Colonic mucosa (tissue), 4 donors: ENCODE data around the gene SLC31A1. TPM values are rescaled to one million over a fixed set of nuclear protein-coding genes. Genes with fewer than 3 reads are reported as not detected.

ENCODE experiments used
- DNase-seq: peaks from one replicate; pipeline ENCODE4 v3.0.0-alpha.2; 2020
- H3K27ac ChIP-seq: fragments of 200-600 bp; one replicate; pipeline ENCODE4 v1.8.0; 2021
- H3K27me3 ChIP-seq: fragments of 200-600 bp; one replicate; pipeline ENCODE4 v1.8.0; 2021
- H3K36me3 ChIP-seq: fragments of 200-600 bp; one replicate; pipeline ENCODE4 v1.8.0; 2021
- H3K4me1 ChIP-seq: fragments of 200-600 bp; one replicate; pipeline ENCODE4 v1.8.0; 2021; ENCODE audit warnings: mild to moderate bottlenecking
- H3K4me3 ChIP-seq: fragments of 200-600 bp; one replicate; pipeline ENCODE4 v1.8.0; 2021
- H3K9ac ChIP-seq, 2 donors: one replicate each; pipeline ENCODE4 v1.7.0; 2013; ENCODE audit warnings: control low read depth in 2 of 2, low read depth in 2 of 2, low read length in 2 of 2
- H3K9me3 ChIP-seq: fragments of 200-600 bp; one replicate; pipeline ENCODE4 v1.8.0; 2021
- intact Hi-C: fragments of 100-400 bp; cut with DNase I; formaldehyde crosslinking; loops from one replicate; pipeline ENCODE4 v1.14.1; 2022
- total RNA-seq, 2 donors: library from RNA; stranded (reverse); fragmentation: NEBNext Ultra II Directional in 1 of 2; extraction: Animal tissue kit (Norgen Biotek cat#: 25700) in 1 of 2; gene quantifications; one replicate each; pipeline ENCODE4 v1.2.1, GENCODE V29; 2021
- TF ChIP-seq, protein P1 (sequence below): fragments of 200-600 bp; IDR thresholded peaks from one replicate; pipeline ENCODE4 v1.8.0; 2022; ENCODE audit warnings: antibody characterized with exemption, mild to moderate bottlenecking
- donor health status: healthy.
- donor health status: DM: no; HTN: no; CAD: no.
- donor health status: DM: no; HTN: no; CAD: no.

Gene SLC31A1
- total RNA-seq, 2 donors from 2014 or later = 51.1 to 57.1 TPM

DNA sequence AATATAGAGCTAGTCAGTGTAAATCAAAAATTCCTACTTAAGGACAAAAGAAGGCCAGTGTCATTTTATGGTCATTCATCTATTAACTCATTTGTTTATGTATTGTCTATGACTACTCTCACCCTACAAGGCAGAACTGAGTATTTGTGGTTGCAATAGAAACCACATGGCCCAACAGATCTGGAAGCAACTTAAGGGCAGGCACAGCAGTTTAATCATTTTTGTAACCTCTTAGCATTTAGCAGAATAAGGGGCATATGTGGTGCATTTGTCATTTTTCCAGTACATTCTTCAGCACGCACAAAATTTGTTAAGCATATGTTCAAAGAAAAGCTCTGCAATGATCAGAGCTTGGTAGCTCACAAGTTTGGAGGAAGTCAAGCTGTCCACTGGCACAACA is 1.4 kb upstream of the SLC31A1 start:
- H3K9ac ChIP-seq = peak overlapping the region in 1 of 2 donors; percentile 93
- H3K36me3 ChIP-seq = no peaks in the 10 kb centered on the region
- DNase-seq = no peak
- TF ChIP-seq, protein P1, sequence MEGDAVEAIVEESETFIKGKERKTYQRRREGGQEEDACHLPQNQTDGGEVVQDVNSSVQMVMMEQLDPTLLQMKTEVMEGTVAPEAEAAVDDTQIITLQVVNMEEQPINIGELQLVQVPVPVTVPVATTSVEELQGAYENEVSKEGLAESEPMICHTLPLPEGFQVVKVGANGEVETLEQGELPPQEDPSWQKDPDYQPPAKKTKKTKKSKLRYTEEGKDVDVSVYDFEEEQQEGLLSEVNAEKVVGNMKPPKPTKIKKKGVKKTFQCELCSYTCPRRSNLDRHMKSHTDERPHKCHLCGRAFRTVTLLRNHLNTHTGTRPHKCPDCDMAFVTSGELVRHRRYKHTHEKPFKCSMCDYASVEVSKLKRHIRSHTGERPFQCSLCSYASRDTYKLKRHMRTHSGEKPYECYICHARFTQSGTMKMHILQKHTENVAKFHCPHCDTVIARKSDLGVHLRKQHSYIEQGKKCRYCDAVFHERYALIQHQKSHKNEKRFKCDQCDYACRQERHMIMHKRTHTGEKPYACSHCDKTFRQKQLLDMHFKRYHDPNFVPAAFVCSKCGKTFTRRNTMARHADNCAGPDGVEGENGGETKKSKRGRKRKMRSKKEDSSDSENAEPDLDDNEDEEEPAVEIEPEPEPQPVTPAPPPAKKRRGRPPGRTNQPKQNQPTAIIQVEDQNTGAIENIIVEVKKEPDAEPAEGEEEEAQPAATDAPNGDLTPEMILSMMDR = no peak
- H3K27ac ChIP-seq = peak overlapping the region; percentile 54
- H3K4me3 ChIP-seq = peak overlapping the region; percentile 85
- H3K27me3 ChIP-seq = no peaks in the 10 kb centered on the region
- H3K9me3 ChIP-seq = no peaks in the 10 kb centered on the region
- intact Hi-C loops = no loop called here
- peaks cover 10% of the 10 kb centered on the region for H3K4me1 ChIP-seq

DNA sequence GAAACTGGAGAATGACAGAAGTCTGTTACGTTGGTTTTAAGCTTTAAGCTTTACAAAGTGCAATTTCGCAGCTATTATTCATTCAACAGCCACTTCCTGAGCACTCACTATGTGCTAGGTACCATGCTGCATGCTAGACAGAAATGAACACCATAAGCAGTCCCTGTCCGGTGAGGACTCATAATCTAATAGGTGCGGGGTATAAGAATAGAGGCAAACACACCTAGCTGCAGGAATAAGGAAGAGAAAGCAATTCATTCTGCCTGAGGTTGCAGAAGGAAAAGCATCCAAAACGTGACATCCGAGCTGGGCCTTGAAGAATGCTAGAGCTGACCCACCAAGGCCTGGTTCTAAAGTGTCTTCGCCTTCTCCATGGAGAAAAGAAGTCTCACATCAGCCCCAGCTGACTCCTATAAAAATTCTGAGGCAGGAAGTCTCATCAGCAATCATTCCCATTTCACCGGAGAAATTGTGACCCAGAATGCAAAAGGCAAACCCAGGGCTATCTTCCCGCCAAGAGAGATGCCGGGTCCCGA is 809 bp upstream of the SLC31A1 start:
- intact Hi-C loops = no loop called here
- Histone ChIP-seq H3K4me3 (peak overlapping the region; percentile 85), H3K36me3 (no peaks in the 10 kb centered on the region), H3K4me1 (peaks cover 10% of the 10 kb centered on the region), H3K9ac (peak overlapping the region; percentile 88 to 93), H3K27me3 (no peaks in the 10 kb centered on the region), H3K27ac (peak overlapping the region; percentile 76), H3K9me3 (no peaks in the 10 kb centered on the region)
- TF ChIP-seq, protein P1 = no peak
- DNase-seq = peak; percentile 27

DNA sequence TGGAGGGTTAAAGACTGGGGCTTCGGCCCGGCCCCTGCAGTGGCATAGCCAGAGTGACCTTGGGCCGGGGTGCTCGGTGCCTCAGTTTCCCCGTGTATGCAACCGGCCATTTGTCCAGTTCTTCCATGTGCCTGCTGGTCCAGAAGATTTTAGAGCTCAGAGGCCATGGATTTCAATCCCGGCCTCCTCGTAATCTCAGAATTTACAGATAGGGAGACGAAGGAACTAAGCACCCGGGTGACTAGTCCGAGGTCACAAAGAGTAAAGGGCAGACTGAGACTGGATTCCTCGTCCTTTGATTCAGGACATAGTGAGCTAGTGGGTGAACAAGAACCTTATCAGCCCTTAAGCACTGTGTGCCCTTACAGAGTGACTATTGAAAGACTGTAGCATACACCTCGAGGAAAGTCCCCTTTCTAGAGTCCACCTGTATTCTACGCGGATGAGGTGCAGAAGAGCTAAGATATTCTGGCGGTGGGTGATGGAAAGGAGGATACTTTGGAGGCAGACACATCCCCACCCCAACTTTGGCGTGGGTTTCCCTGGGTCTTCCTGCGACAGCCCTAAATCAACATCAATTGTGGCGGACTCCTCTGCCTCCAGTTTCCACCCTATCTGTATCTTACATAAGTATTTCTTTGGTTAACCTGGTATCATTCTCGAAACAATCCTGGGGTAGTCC is 597 bp downstream of the SLC31A1 start:
- Histone ChIP-seq H3K9me3 (no peaks in the 10 kb centered on the region), H3K27me3 (no peaks in the 10 kb centered on the region), H3K9ac (peak overlapping the region; percentile 78 to 93), H3K36me3 (no peaks in the 10 kb centered on the region), H3K4me1 (peaks cover 10% of the 10 kb centered on the region), H3K4me3 (peak overlapping the region; percentile 85), H3K27ac (peak overlapping the region; percentile 76)
- no peak for DNase-seq
- TF ChIP-seq, protein P1 = no peak
- intact Hi-C loops = no loop called here

DNA sequence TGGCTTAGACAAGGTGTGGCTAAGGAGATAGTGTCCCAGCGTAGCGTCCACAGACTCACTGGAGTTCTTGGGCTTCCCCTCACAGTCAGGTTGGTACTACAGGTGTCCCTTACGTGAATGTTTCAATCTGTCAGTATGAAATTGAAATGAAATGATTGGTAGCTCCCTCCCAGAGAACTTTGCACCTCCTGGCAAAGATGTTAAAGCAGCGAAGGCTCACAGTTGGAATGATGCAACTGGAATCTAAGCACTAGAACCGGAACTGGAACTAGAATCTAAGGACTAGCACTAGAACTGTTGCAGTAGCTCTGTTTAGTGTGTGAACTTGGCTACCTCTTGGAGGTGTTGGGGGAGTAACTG is 1.1 kb downstream of the SLC31A1 start:
- Histone ChIP-seq H3K27me3 (no peaks in the 10 kb centered on the region), H3K9ac (peak overlapping the region; percentile 78 to 93), H3K9me3 (no peaks in the 10 kb centered on the region), H3K36me3 (no peaks in the 10 kb centered on the region), H3K27ac (peak overlapping the region; percentile 76), H3K4me1 (peaks cover 10% of the 10 kb centered on the region), H3K4me3 (peak overlapping the region; percentile 85)
- intact Hi-C loops = no loop called here
- TF ChIP-seq, protein P1 = no peak
- peak; percentile 48 for DNase-seq

DNA sequence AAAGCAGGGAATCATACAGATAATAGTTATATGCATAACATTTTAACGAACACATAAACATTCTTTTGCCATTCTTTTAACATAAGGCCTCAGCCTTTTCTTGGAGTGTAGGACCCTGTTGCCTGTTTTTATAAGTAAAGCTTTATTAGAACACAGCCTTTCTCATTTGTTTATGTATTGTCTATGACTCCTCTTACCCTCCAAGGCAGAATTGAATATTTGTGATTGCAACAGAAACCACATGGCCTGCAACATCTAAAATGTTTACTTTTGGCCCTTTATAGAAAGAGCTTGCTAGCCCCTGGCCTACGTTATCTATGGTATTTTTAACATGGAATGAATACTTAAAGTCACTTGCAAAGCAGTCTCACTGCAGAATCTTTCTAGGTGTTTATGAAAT is 2.6 kb downstream of the SLC31A1 start:
- H3K9me3 ChIP-seq = no peaks in the 10 kb centered on the region
- H3K27me3 ChIP-seq = no peaks in the 10 kb centered on the region
- no peak for DNase-seq
- no peaks in the 10 kb centered on the region for H3K36me3 ChIP-seq
- H3K27ac ChIP-seq = no peak overlapping the region
- intact Hi-C loops = no loop called here
- H3K9ac ChIP-seq = no peak overlapping the region
- H3K4me1 ChIP-seq = peaks cover 10% of the 10 kb centered on the region
- TF ChIP-seq, protein P1 = no peak
- H3K4me3 ChIP-seq = no peak overlapping the region
